Thoracic aorta (tissue), 2 donors: ENCODE measurements around the gene SPATA13. TPM values are rescaled to one million over a fixed set of nuclear protein-coding genes. Genes with fewer than 3 reads are reported as not detected.

Source experiments
- ATAC-seq: fragments of 150-250 bp; one replicate; pipeline ENCODE4 v1.8.0; 2017; ENCODE audit warnings: low read depth; ENCODE audit not compliant: insufficient number of reproducible peaks, low FRiP score
- DNase-seq: peaks from one replicate; pipeline ENCODE4 v3.0.0-alpha.2; 2020; ENCODE audit warnings: low spot score
- H3K27ac ChIP-seq, 2 donors: fragments of 200-600 bp; sonication (generic); 1 replicate in 1 of 2; 2 replicates in 1 of 2; pipeline ENCODE4 v1.5.1; 2016; ENCODE audit warnings: mild to moderate bottlenecking in 2 of 2, moderate library complexity in 2 of 2
- H3K27me3 ChIP-seq: fragments of 200-600 bp; sonication (generic); replicated peaks from 2 replicates; pipeline ENCODE4 v1.6.0; 2016; ENCODE audit warnings: mild to moderate bottlenecking; ENCODE audit not compliant: insufficient read depth
- H3K36me3 ChIP-seq: fragments of 200-600 bp; sonication (generic); one replicate; pipeline ENCODE4 v1.5.1; 2016
- H3K4me1 ChIP-seq, 2 donors: fragments of 200-600 bp; sonication (generic); 1 replicate in 1 of 2; 2 replicates in 1 of 2; pipeline versions ENCODE4 v1.5.1 to v1.6.0; 2016; ENCODE audit warnings: low read depth in 2 of 2, mild to moderate bottlenecking in 1 of 2; ENCODE audit not compliant: control insufficient read depth in 1 of 2
- H3K4me3 ChIP-seq: fragments of 200-600 bp; sonication (generic); 2 replicates; pipeline ENCODE4 v1.5.1; 2016; ENCODE audit warnings: mild to moderate bottlenecking
- H3K9me3 ChIP-seq: fragments of 200-600 bp; sonication (generic); 2 replicates; pipeline ENCODE4 v1.5.1; 2016
- CTCF ChIP-seq: fragments of 200-600 bp; sonication (generic); IDR thresholded peaks from one replicate; pipeline ENCODE4 v1.5.1; 2019; ENCODE audit warnings: antibody characterized with exemption
- total RNA-seq, 2 donors: library from RNA; depleted of rRNA; stranded (reverse); fragments of >200 nt; gene quantifications; one replicate each; pipeline versions ENCODE4 v1.1.0 to v1.2.3, GENCODE V29; 2016

SPATA13 gene
- total RNA-seq, 2 donors from 2014 or later, result 14.5 to 33.4 TPM

GRCh38 chr13:24270639-24271141 lies 110.2 kb downstream of the SPATA13 start:
- TF ChIP-seq CTCF, result no peak
- peak overlapping the region; percentile 79 to 84 for H3K27ac ChIP-seq
- H3K27me3 ChIP-seq, result no peaks in the 10 kb centered on the region
- no peaks in the 10 kb centered on the region for H3K9me3 ChIP-seq
- H3K4me1 ChIP-seq, result peaks cover 9 to 28% of the 10 kb centered on the region in 2 donors
- no peaks in the 10 kb centered on the region for H3K36me3 ChIP-seq
- peak overlapping the region; percentile 73 for H3K4me3 ChIP-seq
- ATAC-seq, result no peak
- no peak for DNase-seq

GRCh38 chr13:24271231-24271600 lies 110.7 kb downstream of the SPATA13 start:
- Histone ChIP-seq H3K9me3 (no peaks in the 10 kb centered on the region), H3K27me3 (no peaks in the 10 kb centered on the region), H3K4me1 (peaks cover 9 to 28% of the 10 kb centered on the region in 2 donors), H3K4me3 (peak overlapping the region; percentile 73), H3K36me3 (no peaks in the 10 kb centered on the region), H3K27ac (peak overlapping the region; percentile 79 to 84)
- no peak for ATAC-seq
- TF ChIP-seq CTCF, result no peak
- no peak for DNase-seq

- H3K27ac ChIP-seq, result peak overlapping the region; percentile 79 to 84
- DNase-seq, result no peak
- TF ChIP-seq CTCF, result no peak
These were observed 111.3 kb downstream of the SPATA13 start for GRCh38 chr13:24271601-24272451.

GRCh38 chr13:24272452-24273161 lies 112.1 kb downstream of the SPATA13 start:
- no peak for TF ChIP-seq CTCF
- Histone ChIP-seq H3K27me3 (no peaks in the 10 kb centered on the region), H3K4me1 (peaks cover 9 to 28% of the 10 kb centered on the region in 2 donors), H3K27ac (peak overlapping the region; percentile 79 to 84), H3K36me3 (no peaks in the 10 kb centered on the region), H3K9me3 (no peaks in the 10 kb centered on the region), H3K4me3 (peak overlapping the region; percentile 73)
- DNase-seq (no peak), ATAC-seq (no peak)

More at GRCh38 chr13:24271601-24272451, 111.3 kb downstream of the SPATA13 start:
- Histone ChIP-seq H3K4me1 (peaks cover 9 to 28% of the 10 kb centered on the region in 2 donors), H3K36me3 (no peaks in the 10 kb centered on the region), H3K27me3 (no peaks in the 10 kb centered on the region), H3K9me3 (no peaks in the 10 kb centered on the region), H3K4me3 (peak overlapping the region; percentile 73)
- ATAC-seq, result peak; percentile 62

GRCh38 chr13:24273926-24274325 lies 113.4 kb downstream of the SPATA13 start:
- TF ChIP-seq CTCF, result no peak
- Histone ChIP-seq H3K27me3 (no peaks in the 10 kb centered on the region), H3K9me3 (no peaks in the 10 kb centered on the region), H3K27ac (no peak overlapping the region), H3K4me3 (no peak overlapping the region), H3K4me1 (peaks cover 9 to 28% of the 10 kb centered on the region in 2 donors), H3K36me3 (no peaks in the 10 kb centered on the region)
- DNase-seq (no peak), ATAC-seq (no peak)
